AG09319 (cell line): ENCODE results near the gene SPTLC1.
"Not testable (repeated sequence)": the region's sequence is repeated elsewhere in the genome, so short reads cannot be mapped to it uniquely, and the experiment has no call there.

Experiments
- DNase-seq: peaks from one replicate; pipeline ENCODE4 v3.0.0-alpha.2; 2010; ENCODE audit warnings: low read depth; ENCODE audit errors: extremely low read depth
- TF ChIP-seq, protein P1 (sequence below): IDR thresholded peaks from 2 replicates; pipeline ENCODE4 v1.5.1; 2011; ENCODE audit warnings: low read depth, mild to moderate bottlenecking, inconsistent platforms, low read length, moderate library complexity

The SPTLC1 gene

DNA sequence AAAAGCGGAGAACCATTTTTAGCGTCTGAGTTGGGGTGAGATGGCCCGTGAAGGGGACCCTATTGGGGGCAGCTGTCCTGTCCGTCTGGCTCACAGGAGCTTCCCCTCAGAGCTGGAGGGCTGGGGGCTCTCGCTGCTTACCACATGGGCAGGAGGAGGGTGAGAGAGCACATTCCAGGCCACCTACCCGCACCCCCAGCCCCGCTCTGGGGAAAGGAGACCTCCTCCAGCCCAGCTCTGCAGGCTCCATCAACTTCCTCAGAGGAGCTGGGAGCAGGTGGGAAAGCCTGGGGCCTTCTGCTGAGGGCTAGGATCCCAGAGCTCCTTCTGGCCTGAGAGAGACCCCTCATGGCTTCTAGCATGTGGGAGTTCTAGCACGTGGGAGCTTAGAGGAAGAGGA, 27.1 kb upstream of the SPTLC1 start:
- TF ChIP-seq, protein P1, sequence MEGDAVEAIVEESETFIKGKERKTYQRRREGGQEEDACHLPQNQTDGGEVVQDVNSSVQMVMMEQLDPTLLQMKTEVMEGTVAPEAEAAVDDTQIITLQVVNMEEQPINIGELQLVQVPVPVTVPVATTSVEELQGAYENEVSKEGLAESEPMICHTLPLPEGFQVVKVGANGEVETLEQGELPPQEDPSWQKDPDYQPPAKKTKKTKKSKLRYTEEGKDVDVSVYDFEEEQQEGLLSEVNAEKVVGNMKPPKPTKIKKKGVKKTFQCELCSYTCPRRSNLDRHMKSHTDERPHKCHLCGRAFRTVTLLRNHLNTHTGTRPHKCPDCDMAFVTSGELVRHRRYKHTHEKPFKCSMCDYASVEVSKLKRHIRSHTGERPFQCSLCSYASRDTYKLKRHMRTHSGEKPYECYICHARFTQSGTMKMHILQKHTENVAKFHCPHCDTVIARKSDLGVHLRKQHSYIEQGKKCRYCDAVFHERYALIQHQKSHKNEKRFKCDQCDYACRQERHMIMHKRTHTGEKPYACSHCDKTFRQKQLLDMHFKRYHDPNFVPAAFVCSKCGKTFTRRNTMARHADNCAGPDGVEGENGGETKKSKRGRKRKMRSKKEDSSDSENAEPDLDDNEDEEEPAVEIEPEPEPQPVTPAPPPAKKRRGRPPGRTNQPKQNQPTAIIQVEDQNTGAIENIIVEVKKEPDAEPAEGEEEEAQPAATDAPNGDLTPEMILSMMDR: no peak

DNA sequence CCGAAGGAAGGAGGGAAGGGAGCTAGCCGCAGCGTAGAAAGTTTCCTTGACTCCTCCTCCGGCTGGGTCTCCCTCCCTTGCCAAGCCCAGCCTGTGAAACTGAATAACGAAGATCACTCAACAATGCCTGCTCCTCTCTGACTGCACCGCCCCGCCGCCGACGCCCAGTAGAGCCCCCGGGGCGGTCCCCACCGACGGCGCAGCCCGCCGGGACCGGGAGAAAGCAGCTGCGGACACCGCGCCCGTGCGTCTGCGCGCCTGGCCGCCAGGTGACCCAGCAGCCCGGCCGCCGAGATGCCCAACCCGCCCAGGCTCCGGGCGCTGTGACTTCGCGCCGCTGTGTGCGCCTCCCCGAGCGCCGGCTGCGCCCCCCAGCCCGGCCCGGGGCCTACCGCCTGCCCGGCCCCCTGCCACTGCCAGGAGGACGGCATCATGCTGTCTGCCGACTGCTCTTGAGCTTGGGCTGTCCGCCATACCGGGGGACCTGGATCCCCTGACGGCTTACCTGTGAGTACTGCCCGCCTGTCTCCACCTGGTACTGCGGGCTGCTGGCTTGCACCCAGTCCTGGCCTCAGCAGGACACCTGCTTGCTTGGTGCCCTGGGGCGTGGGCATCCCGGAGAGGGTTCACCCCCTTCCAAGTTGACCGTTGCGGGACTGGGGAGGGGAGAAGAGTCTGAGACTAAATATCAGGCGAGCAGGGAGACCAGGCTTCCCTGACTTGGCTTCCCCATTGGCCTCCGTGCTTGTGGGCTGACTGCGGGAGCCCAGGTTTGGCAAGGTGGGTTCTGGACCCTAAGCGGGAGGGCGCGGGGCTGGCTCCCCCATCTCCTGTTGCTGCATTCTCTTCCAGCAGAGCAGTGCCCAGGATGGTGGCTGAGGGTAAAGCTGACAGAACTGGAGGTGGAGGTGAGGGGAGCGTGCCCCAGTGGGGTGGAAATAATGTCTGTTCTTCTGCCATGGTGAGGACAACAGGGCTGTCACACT, 26.2 kb upstream of the SPTLC1 start:
- no peak for DNase-seq
- TF ChIP-seq, protein P1: no peak

More for the DNA sequence above, 27.1 kb upstream of the SPTLC1 start:
- no peak for DNase-seq

DNA sequence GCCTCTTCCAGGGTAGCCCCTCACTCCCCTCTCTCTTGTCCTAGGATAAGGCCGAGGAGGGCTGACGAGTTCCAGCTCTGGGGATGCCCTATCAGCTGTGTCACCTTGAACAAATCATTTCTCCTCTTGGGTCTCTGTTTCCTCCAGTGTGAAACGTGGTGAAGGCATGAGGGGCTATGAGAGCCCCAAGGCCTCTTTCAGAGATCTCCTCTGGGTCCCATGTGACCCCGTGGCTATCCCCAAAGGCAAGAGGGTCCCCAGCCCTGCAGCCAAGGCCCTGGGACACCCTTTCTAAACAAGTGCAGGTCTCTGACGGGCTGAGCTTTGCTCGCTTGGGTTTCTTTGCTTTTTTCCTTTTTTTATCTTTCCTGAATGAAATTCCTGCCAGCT, 25.5 kb upstream of the SPTLC1 start:
- no peak for DNase-seq
- TF ChIP-seq, protein P1: no peak

DNA sequence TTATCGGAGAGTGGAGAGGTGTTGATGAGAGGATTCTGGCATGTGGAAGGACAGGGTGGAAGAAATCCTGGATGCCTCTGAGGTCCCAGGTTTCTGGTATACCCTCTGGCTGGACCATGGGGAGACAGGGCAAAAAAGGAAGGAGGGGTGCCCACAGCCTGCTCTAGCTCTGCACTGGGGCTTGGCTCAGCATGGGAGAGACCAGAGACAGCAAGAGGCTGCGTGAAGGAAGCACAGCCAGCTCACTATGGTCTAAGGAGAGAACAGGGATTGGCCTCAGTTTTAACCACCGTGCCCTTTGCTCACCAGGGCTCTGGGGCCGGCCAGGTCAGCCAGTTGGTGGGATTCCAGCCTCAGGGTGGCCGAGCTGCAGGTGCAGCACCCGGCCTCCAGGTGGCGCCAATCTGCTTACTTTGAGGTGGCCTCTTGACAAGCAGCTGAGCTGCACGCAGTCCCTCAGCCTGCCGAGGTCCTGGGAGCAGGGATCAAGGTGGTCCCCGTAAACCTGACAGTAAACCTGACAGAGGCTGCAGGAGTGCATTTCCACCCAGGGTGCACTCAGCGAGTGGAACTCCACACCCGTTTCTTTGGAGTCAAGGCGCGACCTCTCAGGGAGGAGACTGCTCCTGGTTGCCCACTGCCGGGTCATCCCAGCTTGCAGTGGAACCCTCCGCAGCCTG, 25.0 kb upstream of the SPTLC1 start:
- TF ChIP-seq, protein P1: peak; percentile 98
- DNase-seq: no peak

DNA sequence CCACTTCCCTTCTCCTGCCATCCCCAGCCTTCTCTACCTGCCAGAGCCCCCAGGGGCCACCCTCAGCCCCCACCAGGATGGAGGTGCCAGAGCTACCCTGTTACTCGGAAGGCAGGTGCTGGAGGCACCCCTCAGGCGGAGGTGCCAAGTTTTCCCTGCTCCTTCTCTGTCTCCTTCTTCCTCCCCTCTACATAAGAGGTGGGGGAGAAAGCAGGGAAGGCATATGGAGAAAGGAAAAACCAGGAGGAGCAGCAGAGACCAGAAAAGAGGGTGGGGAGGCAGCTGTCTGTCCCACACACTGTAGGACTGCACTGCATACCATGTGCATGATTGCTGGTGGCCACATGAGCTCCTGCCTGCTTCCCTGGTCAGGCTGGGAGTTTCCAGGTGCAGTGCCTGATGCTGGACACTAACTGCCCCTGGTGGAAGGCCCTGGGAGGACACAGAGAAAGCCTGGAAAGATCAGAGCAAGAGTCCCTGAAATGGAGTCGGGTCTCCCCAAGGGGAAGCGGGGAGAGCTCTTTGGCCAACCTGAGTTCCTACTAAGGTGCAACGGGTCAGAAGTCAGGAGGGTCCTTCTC, 23.8 kb upstream of the SPTLC1 start:
- DNase-seq: not testable (repeated sequence)
- TF ChIP-seq, protein P1: peak; percentile 29

DNA sequence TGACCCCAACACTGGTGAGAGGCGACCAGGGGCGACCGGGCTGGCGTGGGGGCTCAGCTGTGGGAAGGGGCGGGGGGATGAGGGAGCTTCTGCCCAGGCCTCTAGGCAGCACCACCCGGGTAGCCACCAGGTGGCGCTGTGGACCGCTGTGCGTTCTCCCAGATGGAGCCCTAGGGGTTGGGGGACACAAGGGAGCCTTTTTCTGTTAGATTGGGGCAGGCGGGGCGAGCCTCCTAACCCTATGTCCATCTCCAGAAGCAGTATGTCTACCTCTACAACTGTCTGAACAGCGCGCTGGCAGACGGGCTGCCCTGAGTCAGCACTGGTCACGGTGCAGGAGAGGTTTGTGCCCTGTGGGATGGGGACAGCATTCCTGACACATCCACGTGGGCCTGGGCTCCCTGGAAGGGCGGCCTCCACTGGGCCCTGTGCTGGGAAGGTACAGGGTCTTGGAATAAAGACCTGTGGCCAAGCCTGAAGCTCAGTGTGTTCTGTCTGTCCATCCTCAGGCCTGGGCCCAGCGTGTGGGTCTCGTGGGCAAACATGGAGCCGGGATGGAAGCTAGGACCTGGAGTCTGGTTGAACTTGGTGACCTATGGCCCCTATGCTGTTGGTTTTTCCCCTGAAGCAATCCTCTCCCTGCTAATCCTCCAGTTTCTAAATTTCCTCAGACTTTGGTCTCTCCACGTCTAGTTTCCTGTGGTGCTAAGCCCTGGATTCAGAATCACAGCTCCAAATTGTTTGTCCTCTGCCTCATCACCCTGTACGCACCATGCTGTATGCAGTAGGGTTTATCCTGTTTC, 23.1 kb upstream of the SPTLC1 start:
- no peak for DNase-seq

More for the DNA sequence above, 23.1 kb upstream of the SPTLC1 start:
- TF ChIP-seq, protein P1: peak; percentile 76
